ENCODE results near the gene ANKS1A. TPM values are rescaled to one million over a fixed set of nuclear protein-coding genes. Genes with fewer than 3 reads are reported as not detected.

The ANKS1A gene
- polyA plus RNA-seq, 4 donors = 37.4 to 49.0 (median 44.5) TPM

DNA sequence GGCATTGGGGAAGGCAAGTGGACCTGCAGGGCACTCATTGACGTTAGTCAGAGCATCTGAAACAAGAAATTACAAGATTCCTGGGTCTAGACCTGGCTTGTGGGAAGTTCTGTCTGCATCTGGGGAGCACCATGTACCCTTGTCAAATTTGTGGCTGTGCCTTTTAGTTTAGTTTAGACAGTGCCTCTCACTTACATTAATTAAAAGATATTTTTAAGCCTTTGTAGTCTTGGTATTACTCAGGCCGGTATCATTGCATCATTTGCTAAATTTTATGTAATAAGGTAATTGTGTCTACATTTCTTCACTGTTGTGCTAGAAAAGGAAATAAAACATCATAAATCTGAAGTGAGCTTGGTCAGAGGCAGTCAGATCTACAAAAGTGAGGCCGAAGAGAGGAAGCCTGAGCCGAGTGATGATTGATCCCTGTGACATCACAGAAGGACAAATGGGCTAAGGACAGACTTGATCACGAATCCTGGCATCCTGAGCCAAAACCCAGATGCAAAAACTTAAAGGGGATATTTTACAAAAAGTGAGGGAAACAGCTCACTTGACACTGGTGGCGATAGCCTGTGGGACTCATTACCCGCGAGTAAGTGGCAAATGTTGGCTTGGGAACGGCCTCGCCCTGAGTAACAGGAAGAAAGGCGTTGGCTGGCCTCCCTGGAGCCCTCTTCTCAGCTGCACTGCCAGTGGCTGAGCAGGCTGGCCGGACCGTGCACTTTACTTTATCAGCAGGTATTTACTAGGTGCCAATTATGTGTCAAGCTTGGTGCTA, 145.5 kb downstream of the ANKS1A start:
- DNase-seq (ENCODE audit: low read depth in 4 of 4, low spot score in 3 of 4) = no peak

DNA sequence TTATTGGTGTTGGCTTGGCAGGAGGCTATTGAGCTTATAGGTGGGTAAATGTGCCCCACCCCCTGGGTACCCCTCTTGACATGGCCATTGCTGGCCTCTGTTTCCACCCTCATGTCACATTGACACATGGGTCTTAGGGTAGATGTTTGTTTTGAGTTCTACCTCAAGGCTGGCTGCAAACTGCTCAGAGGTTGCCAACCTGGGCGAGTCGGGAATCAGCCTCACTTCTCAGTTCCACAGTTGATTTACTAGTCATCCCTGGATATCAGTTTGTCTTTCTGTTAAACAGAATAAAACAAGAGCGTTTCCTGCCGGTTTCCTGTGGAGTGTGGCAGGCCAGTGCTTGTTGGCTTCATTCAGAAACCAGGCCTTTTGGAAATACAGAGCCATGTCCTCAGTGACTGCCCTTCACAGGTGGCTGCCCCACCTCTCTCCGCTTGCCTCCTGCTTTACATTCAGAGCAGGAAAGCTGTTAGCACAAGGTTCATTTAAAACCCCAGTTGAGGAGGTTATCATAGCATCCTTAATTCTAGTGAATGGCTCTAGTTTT, 146.5 kb downstream of the ANKS1A start:
- DNase-seq (ENCODE audit: low read depth in 4 of 4, low spot score in 3 of 4) = no peak

DNA sequence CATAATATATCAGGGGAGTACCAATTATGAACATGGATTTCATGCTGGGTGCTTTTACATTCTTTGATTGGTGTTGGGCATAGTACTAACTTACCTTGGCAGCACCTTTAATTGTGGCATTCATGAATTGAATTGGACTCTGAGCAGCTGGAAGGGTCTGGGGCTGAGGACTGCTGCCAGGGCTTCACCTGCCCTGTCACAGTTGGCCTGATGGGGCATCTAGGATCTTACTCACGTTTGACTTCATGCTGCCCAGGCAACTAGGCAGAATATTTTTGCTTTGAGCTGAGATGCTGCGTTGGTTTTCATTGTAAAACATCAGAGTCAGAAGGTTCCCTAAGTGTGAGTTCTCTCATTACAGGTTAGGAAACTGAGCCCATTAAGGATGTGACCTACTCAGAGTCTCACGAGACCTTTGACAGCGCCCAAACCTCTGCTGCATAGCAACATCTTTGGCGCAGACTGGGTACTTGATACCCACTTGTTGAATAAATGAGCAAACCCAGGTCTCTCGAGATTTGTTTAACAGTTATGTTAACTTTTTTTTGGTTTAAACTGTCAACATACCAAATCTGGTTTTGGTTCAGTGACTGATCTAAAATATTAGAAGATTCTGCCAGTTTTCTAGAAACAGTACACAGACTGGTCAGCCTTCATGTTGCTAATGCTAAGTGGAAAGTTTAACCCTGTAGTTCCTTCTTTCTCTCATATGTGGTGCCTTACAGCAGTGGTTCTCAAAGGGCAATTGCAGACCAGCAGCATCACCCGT, 147.2 kb downstream of the ANKS1A start:
- no peak for DNase-seq (ENCODE audit: low read depth in 4 of 4, low spot score in 3 of 4)

DNA sequence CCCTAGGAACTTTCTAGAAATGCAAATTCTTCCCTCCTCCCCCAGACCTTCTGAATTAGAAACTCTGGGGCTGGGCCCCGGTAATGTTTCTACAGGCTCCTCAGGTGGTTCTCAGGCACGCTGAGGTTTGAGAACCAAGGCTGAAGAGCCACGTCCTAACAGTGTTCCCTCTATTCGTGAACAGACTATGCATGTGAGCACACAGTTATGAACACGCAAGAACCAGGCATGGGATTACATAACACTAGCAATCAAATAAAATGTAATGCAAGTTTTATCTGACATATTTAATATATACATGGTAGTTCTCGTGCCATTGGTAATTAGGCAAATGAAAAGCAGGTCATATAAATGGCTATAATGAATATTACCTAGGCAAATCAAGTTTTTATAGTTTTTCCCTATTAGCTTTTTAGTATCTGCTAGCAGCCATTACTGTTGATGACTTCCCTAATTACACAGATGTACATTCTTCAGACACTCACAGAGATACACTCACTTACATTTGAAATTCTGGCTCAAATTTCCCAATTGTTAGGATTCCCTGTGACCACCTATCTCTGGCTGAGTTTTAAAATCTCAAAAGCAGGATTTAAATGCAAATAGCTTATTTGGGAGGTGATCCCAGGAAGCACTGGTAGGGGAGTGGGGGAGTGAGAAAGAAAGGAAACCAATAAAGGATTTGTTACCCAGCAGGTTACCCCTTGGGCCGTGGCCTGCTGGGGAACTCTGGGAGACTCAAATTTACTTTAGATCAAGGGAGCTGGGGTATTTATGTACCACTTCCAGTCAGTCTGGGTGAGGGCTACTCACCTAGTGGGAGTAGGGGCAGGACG, 148.0 kb downstream of the ANKS1A start:
- no peak for DNase-seq (ENCODE audit: low read depth in 4 of 4, low spot score in 3 of 4)

DNA sequence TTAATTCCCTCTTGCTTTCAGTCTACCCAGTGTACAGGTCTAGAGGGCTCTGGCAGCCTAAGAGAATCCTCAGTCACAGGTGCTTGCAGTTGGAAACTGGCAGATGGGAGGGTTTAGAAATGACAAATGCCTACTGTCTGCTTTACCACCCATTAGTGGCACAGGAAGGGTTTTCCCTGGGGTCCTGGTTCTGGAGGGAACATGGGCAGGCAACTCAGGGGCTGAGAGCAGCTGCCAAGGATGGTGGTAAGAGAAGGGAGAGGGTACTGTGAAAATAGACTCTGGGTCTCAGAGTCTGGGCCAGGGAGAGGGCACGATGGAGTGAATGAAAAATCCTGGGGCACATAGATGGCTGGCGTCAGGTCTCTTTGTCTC, 148.6 kb downstream of the ANKS1A start:
- no peak for DNase-seq (ENCODE audit: low read depth in 4 of 4, low spot score in 3 of 4)

DNA sequence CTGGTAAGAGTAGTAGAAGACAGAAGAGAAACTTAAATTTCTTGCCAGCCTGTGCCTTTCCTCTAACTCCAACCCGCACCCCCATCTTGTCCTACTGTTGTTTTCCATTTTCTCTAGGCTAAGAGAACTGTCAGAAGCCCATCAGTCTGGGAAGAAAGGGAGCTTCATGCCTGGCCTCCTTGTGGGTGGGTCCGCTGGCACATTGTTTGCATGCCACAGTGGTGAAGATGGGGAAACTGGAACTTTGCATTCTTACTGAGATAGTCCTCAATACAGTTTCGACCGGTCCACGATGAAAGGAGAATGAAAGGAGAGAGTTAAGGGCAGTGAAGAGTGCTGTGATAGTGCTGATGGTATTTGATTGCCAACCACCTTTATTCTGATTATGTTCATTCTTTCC, 149.0 kb downstream of the ANKS1A start:
- DNase-seq (ENCODE audit: low read depth in 4 of 4, low spot score in 3 of 4) = no peak

DNA sequence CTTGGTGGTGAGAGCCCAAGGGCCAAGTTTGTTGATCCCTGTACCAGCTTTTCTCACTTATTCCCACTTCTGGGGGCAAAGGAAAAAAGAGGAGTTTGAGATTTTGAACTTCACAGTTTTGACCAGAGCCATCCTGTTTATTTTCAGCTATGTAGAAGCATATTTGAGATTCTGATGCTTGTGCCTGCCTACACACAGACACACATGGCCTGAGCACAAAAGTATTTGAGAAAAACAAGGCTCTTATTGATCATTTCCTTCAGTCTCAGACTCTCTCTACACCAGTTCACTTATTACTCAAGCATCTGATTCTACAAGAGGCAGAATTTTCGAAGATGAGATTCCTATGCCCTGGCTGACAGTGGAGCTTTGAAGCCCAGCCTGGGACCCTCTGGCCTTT, 151.3 kb downstream of the ANKS1A start:
- no peak for DNase-seq (ENCODE audit: low read depth in 4 of 4, low spot score in 3 of 4)

DNA sequence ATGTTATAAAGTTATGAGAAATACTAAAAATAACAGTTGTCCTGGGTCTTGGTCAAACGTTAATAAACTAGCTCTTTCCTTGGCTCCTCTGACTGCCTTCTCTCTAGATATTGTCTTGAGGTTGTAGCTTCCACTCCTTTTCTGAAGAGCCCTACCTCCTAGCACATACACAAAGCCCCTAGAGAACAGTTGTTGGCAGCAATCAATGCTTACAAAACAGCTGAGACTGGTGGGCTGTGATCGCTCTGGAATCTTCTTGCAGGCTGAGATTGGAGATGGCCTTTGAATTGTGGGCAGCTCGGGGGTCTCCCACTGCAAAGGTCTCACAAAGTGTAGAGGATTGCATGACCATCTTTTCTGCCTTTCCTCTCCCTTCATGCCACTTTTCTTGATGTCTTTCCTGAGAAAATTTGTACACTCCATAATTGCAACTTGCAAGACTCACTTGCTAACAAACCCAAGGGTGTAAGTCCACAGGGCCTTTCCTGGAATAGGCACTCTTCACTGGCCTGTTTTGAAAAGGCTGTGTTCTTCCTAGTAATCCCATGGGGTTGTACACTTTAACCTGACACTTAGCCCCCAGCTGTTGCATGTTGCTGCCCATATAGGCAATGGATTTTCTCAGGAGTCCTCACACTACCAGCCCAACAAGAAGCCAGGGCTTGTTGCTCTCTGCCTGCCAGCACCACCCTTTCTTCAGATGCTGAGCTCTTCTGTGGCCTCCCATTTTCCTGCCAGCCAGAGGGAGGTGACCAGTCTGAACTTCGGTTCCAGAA, 152.2 kb downstream of the ANKS1A start:
- DNase-seq (ENCODE audit: low read depth in 4 of 4, low spot score in 3 of 4) = no peak

DNA sequence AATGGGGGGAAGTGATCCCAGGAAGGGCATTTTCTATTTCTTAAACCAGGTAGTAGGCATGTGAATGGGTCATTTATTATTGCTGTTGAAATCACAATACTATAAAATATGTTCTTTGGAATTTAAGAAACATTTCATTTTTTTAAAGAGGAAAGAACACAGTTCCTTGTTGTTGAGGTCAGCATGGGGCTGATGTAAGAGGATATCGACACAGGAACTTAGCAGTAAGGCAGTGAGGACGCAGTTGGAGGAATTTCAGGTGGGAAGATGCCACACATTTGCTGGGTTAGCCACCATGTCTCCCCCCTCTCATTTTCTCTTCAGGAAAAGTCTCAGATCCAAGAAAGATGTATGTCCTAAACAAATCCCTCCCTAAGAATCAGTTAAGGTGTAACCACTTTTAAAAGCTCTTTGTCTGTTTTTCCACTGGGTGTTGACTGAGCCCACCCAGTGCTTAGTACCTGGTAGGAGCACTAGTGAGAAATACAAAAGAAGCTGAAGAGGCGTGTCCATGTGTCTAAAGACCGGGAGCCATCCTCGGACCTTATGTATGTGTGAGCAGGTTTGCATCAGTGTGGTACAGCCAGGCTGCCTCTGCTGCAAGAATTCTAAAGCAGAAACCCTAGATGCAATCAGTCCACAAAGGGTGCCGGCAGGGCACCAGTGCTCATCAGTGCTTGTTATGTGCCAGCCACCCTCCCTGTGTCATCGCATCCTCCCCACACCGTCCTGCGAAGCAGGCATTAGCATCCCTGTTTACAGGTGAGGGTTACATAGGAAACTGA, 153.2 kb downstream of the ANKS1A start:
- no peak for DNase-seq (ENCODE audit: low read depth in 4 of 4, low spot score in 3 of 4)

DNA sequence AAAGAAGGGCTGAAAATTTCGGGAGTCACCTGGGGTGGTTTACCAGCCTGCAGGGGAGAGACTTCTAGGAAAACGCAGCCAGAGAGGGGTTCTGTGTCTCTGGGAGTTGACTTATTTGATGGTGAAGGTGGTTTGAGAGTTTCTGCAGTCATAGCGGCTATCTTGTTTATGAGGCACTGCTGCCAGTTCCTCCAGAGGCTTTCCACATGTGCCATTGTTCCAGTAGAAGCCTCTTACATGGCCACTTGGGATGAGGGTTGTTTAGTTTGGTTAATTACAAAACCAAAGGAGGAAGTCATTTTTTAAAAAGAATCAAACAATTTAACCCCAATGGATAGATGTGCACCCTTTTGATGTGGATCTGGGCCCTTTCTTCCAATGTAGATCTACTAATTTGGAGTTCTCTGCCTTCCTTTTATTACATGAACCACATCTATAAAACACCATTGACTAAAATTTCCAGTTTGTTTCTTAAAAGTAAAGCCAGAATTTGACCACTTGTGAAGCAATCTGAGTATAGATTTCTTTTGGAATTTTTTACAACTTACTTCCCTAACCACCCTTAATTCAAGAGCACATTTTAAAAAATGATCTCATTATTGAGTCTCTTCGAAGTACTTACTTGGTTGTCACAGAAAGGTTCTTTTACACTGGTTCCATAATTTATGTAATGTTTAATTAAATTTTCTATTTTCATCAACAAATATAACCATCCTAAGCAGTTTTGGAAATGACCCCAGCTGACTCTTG, 154.5 kb downstream of the ANKS1A start:
- DNase-seq (ENCODE audit: low read depth in 4 of 4, low spot score in 3 of 4) = no peak

DNA sequence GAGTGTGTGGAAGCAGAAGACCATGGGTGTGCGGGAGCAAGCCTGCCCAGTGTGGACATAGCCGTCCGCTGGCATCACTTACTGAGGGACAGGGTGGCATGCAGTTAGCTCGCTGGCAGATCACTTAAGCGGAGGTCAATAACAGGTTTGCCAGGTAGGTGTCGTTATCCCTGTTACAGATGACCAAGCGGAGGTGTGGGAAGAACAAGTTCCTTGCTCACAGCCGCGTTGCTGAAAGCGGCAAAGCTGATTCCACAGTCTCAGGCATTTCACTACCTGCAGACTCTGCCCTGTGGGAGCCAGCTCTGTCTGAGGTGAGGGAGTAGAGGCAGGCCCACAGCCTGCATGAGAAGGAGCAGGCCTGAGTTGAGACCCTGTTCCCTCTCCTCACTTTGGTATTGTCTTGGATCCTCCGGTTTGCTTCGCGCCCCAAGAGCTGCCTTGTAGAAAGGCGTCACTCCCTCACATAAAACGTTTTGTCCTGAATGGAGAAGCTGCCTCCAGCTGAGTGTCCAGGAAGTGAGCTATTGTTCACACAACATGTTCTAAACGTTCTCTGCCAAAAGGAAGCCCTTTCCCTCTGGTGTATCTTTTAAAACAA, 155.2 kb downstream of the ANKS1A start:
- no peak for DNase-seq (ENCODE audit: low read depth in 4 of 4, low spot score in 3 of 4)

DNA sequence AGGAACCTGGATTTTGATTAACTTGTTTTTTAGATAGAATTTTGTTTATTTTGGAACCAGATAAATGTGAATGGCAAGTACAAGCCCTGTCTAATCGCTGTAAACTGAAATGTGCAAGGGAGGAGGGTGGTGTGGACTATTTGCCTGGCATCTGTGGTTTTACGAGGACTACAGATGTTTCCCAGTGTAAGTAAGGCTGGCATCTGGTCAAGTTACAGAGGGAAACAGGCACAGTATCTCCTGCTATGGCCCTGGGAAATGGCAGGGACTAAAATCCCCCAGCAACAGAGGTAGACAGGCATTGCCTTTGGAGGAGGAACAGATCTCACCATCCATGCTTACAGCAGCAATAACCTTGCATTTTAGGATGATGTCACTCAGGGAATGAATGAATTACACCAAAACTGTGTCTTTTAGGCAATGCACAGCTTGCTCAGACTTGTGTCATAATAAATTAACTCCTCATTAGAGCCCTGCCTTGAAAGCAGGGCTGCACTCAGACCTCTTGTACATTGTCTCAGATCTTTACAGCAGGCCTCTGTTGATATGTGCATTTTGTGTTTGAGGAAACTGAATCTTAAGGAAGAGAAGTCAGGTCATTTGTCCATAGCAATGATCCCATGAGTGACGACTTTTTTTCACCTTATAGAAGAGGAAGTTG, 155.8 kb downstream of the ANKS1A start:
- DNase-seq (ENCODE audit: low read depth in 4 of 4, low spot score in 3 of 4) = no peak

DNA sequence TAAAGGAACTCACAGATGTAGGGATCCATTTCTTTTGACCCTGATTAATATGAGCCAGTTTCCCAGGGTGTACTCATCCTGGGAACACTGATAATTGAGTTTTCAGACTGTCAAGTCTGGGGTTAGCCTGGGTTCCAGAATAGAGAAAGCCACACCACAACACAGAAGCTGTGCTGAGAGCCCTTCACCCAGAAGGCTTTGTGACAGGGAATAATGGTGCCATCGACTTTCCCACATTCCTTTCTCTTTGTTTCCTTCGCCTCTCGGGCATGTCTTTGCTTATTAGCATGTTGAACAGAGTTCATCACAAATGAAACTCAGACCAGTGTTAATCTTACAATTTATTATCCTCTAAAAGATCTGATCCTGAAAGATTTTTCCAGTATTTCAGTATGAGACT, 157.0 kb downstream of the ANKS1A start:
- no peak for DNase-seq (ENCODE audit: low read depth in 4 of 4, low spot score in 3 of 4)

DNA sequence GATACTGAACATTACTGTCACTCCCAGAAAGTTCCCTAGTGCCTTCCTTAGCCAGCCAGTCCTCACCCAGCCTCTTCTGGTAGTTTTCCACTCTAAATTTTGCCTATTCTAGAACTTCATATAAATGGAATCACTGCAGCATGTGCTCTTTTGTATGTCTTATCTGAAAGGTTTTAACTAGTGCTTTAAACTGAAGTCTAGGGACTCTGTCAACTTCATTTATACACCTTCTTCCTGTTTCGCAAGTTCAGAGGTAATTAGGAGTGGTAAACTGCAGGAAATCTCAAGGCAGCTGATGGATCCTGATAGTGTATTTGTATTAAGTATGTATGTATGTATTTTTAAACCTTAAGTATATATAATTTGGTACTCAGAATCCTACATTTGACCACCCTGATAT, 157.8 kb downstream of the ANKS1A start:
- no peak for DNase-seq (ENCODE audit: low read depth in 4 of 4, low spot score in 3 of 4)

DNA sequence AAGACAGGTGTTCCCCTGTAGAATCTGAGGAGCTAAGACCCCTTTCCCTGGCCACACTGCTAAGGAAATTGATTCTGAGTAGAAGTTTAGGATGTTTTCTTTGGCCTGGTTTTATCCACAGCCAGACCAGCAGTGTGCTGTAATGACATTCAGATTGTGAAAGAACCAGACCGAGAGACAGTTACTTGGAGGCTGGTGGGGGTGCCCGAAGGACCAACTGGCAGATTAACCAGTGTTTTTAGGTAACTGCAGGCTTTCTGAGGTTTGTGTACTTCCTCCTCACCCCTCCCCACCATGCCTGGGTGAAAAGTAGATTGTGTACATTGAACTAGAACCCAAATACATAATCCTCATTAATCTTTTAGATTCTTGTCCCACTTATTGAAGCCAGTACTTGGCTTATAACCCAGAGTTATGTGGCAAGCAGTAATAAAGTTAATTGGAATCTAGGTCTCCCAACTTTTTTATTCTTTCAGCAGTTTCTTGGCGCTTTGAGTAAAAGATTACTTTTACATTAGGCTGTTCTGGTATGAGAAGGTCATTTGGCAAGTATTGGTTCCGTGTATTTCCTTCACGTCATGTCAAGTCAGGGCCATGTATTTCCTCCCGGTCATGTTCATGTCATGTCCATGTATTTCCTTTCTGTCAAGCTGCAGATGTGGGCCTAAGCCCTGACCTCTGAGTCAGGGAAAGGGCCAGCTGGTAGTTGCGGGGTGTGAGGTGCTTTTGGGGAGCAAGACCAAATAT, 158.4 kb downstream of the ANKS1A start:
- DNase-seq (ENCODE audit: low read depth in 4 of 4, low spot score in 3 of 4) = no peak

DNA sequence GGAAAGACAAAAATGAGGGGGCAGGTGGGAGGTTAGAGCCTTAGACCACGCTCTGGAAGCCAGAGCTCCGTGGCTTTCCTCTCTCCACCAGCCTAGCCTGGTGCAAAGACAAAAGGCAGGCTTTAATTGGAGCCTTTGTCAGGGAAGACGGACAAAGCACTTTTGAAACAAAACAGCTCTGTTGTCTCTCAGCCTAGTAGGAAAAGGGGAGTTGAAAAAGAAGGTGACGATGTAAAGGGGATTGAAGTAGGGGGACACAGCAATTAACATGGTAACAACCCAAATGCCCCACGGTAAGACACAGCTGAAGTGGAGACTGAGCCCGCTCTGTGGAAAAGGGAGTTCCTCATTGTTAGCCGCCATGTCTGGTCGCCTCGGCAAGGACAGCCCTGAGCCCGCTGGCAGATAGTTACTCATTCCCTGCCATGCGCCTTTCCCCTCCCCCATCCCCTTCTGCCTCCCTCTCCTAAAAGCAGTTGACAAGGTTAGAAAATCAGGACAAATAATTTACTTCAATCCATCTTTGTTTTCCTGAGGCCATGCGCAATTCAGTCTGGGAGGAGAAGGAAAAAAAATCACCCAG, 159.1 kb downstream of the ANKS1A start:
- no peak for DNase-seq (ENCODE audit: low read depth in 4 of 4, low spot score in 3 of 4)

DNA sequence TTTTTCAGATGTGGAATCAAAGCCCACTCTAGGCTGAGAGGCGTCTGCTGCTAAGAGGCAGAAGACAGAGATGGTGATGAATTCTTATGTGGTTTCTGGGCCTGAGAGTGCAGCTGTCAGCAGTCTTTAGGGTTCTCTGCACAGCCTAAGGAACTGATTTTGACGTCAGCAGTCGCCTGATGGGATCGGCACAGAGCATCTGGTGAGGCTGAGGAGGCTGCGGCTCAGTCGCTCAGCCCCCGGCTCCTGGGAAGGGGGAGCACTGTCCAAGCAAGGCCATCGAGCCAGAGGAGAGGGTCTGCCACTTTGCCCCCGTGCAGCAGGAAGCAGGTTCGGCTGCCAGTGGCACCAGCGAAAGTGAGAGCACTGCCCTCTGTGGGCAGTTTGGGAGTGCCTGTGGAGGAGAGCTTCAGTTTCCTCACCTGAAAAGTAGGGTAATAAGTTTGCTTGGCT, 159.6 kb downstream of the ANKS1A start:
- no peak for DNase-seq (ENCODE audit: low read depth in 4 of 4, low spot score in 3 of 4)
